H9 (cell line): ENCODE data around the gene CTCFL. TPM values are rescaled to one million over a fixed set of nuclear protein-coding genes. Genes with fewer than 3 reads are reported as not detected.
A peak's percentile ranks its signal among the peaks of the same experiment; 100 is the strongest.

ENCODE experiments used
- DNase-seq: peaks from one replicate; pipeline ENCODE4 v3.0.0-alpha.2; 2017
- H2AFZ ChIP-seq: one replicate; pipeline ENCODE4 v1.6.1; 2013; ENCODE audit warnings: mild to moderate bottlenecking, low read length, control low read depth, moderate library complexity
- H2AK5ac ChIP-seq: 2 replicates; pipeline ENCODE4 v1.6.1; 2013; ENCODE audit warnings: low read length, control low read depth, mixed read lengths; ENCODE audit not compliant: insufficient read length
- H2BK120ac ChIP-seq: one replicate; pipeline ENCODE4 v1.6.1; 2013; ENCODE audit warnings: low read depth, mild to moderate bottlenecking, low read length, control low read depth, inconsistent platforms; ENCODE audit not compliant: poor library complexity, severe bottlenecking
- H2BK12ac ChIP-seq: 2 replicates; pipeline ENCODE4 v1.6.1; 2013; ENCODE audit warnings: low read length, control low read depth, mixed read lengths, low read depth; ENCODE audit not compliant: insufficient read length
- H2BK15ac ChIP-seq: 2 replicates; pipeline ENCODE4 v1.6.1; 2013; ENCODE audit warnings: low read depth, low read length, control low read depth
- H2BK20ac ChIP-seq: one replicate; pipeline ENCODE4 v1.6.1; 2013; ENCODE audit warnings: low read depth, mild to moderate bottlenecking, low read length, control low read depth, inconsistent platforms; ENCODE audit not compliant: poor library complexity, severe bottlenecking
- H2BK5ac ChIP-seq: 2 replicates; pipeline ENCODE4 v1.6.1; 2013; ENCODE audit warnings: low read length, control low read depth, mixed read lengths; ENCODE audit not compliant: insufficient read length
- H3K14ac ChIP-seq: 2 replicates; pipeline ENCODE4 v1.6.1; 2013; ENCODE audit warnings: low read length, control low read depth; ENCODE audit not compliant: insufficient read depth
- H3K18ac ChIP-seq: 2 replicates; pipeline ENCODE4 v1.6.1; 2013; ENCODE audit warnings: low read depth, mild to moderate bottlenecking, mixed read lengths, low read length, control low read depth; ENCODE audit not compliant: insufficient read length
- H3K23ac ChIP-seq: 2 replicates; pipeline ENCODE4 v1.6.1; 2013; ENCODE audit warnings: low read length, control low read depth, mixed read lengths, low read depth; ENCODE audit not compliant: insufficient read length
- H3K23me2 ChIP-seq: 2 replicates; pipeline ENCODE4 v1.6.1; 2013; ENCODE audit warnings: low read depth, mild to moderate bottlenecking, mixed read lengths, low read length, control low read depth; ENCODE audit not compliant: insufficient read length, poor library complexity, severe bottlenecking
- H3K27ac ChIP-seq: 2 replicates; pipeline ENCODE4 v1.5.1; 2013; ENCODE audit warnings: low read length, control low read depth, mixed read lengths, low read depth; ENCODE audit not compliant: insufficient read length
- H3K27me3 ChIP-seq: 2 replicates; pipeline ENCODE4 v1.6.1; 2013; ENCODE audit warnings: low read length, control low read depth, inconsistent platforms; ENCODE audit not compliant: insufficient read depth
- H3K4ac ChIP-seq: 2 replicates; pipeline ENCODE4 v1.6.1; 2013; ENCODE audit warnings: low read depth, mild to moderate bottlenecking, control low read depth, inconsistent platforms, low read length, moderate library complexity
- H3K4me1 ChIP-seq: 2 replicates; pipeline ENCODE4 v1.6.1; 2013; ENCODE audit warnings: low read length, control low read depth, inconsistent platforms; ENCODE audit not compliant: insufficient read depth
- H3K4me2 ChIP-seq: 2 replicates; pipeline ENCODE4 v1.6.1; 2013; ENCODE audit warnings: low read length, control low read depth, mixed read lengths; ENCODE audit not compliant: insufficient read length, insufficient read depth
- H3K56ac ChIP-seq: 2 replicates; pipeline ENCODE4 v1.6.1; 2013; ENCODE audit warnings: low read depth, mild to moderate bottlenecking, mixed read lengths, low read length, control low read depth; ENCODE audit not compliant: insufficient read length
- H3K79me1 ChIP-seq: 2 replicates; pipeline ENCODE4 v1.6.1; 2013; ENCODE audit warnings: low read depth, mild to moderate bottlenecking, moderate library complexity, low read length, control low read depth, inconsistent platforms; ENCODE audit not compliant: insufficient read depth, poor library complexity, severe bottlenecking
- H3K79me2 ChIP-seq: 2 replicates; pipeline ENCODE4 v1.6.1; 2013; ENCODE audit warnings: low read length, control low read depth, inconsistent platforms; ENCODE audit not compliant: insufficient read depth
- H3K9ac ChIP-seq: 2 replicates; pipeline ENCODE4 v1.6.1; 2013; ENCODE audit warnings: low read length, control low read depth, mixed read lengths; ENCODE audit not compliant: insufficient read length; ENCODE audit errors: extremely low read depth
- H3K9me3 ChIP-seq: one replicate; pipeline ENCODE4 v1.6.1; 2013; ENCODE audit warnings: low read depth, low read length, inconsistent platforms; ENCODE audit not compliant: control insufficient read depth
- H3T11ph ChIP-seq: one replicate; pipeline ENCODE4 v1.6.1; 2013; ENCODE audit warnings: mild to moderate bottlenecking, low read length, control low read depth, inconsistent platforms
- H4K20me1 ChIP-seq: one replicate; pipeline ENCODE4 v1.6.1; 2013; ENCODE audit not compliant: control insufficient read depth, insufficient read length, insufficient read depth
- H4K5ac ChIP-seq: 2 replicates; pipeline ENCODE4 v1.6.1; 2013; ENCODE audit warnings: low read depth, mild to moderate bottlenecking, mixed read lengths, low read length, control low read depth; ENCODE audit not compliant: insufficient read length
- H4K8ac ChIP-seq: replicated peaks from 2 replicates; pipeline ENCODE4 v1.6.1; 2013; ENCODE audit warnings: low read length, control low read depth, mixed read lengths, low read depth; ENCODE audit not compliant: insufficient read length
- H4K91ac ChIP-seq: 2 replicates; pipeline ENCODE4 v1.6.1; 2013; ENCODE audit warnings: low read depth, mild to moderate bottlenecking, moderate library complexity, mixed read lengths, low read length, control low read depth; ENCODE audit not compliant: insufficient read length
- H3K27ac Mint-ChIP-seq, 3 experiments: 2 replicates in 2 of 3; 3 replicates in 1 of 3; pipeline ENCODE4 v1.8.0; 2020 to 2021; ENCODE audit warnings: mixed read lengths in 3 of 3, mild to moderate bottlenecking in 1 of 3, moderate library complexity in 1 of 3
- H3K27me3 Mint-ChIP-seq: 2 replicates; pipeline ENCODE4 v1.8.0; 2021; ENCODE audit warnings: low read depth, mild to moderate bottlenecking, moderate library complexity, mixed read lengths
- H3K36me3 Mint-ChIP-seq, 3 experiments: 2 replicates in 2 of 3; 3 replicates in 1 of 3; pipeline ENCODE4 v1.8.0; 2020 to 2021; ENCODE audit warnings: low read depth in 3 of 3, mixed read lengths in 3 of 3; ENCODE audit not compliant: insufficient read depth in 1 of 3
- H3K4me1 Mint-ChIP-seq, 2 experiments: 2 replicates each; pipeline ENCODE4 v1.8.0; 2020; ENCODE audit warnings: mixed read lengths in 2 of 2
- H3K4me3 Mint-ChIP-seq, 2 experiments: 2 replicates in 1 of 2; 3 replicates in 1 of 2; pipeline ENCODE4 v1.8.0; 2020 to 2021; ENCODE audit warnings: mild to moderate bottlenecking in 2 of 2, mixed read lengths in 2 of 2, moderate library complexity in 1 of 2
- H3K9me3 Mint-ChIP-seq, 2 experiments: 2 replicates in 1 of 2; 3 replicates in 1 of 2; pipeline ENCODE4 v1.8.0; 2020; ENCODE audit warnings: mild to moderate bottlenecking in 2 of 2, mixed read lengths in 2 of 2, moderate library complexity in 1 of 2
- WGBS: extraction: QIAGEN DNeasy Blood & Tissue Kit; methylation state at CpG from one replicate; pipeline ENCODE4 v1.1.7; 2013; ENCODE audit warnings: missing lambda C conversion rate, low lambda C conversion rate, mixed read lengths; ENCODE audit not compliant: insufficient read length; ENCODE audit errors: extremely low coverage; 5-methylcytosine and 5-hydroxymethylcytosine counted together
- total RNA-seq: library from RNA; stranded (reverse); gene quantifications from 2 replicates; pipeline ENCODE4 v1.2.1, GENCODE V29; 2021
- TF ChIP-seq, protein P1 (sequence below): fragments of 200-600 bp; sonication (generic); conservative IDR thresholded peaks from 3 replicates; pipeline ENCODE4 v1.8.0; 2021; ENCODE audit warnings: antibody characterized with exemption, mild to moderate bottlenecking

CTCFL gene
- total RNA-seq, 1 experiment from 2014 or later = 0.90 TPM

- Histone ChIP-seq H3K23ac (no peak overlapping the region), H2AK5ac (no peak overlapping the region), H3K56ac (no peak overlapping the region), H3K4me1 (no peaks in the 10 kb centered on the region), H4K8ac (no peak overlapping the region), H4K91ac (no peak overlapping the region), H3K27ac (no peak overlapping the region), H3K23me2 (no peaks in the 10 kb centered on the region), H3K9me3 (no peaks in the 10 kb centered on the region), H2AFZ (no peak overlapping the region), H4K5ac (no peak overlapping the region), H3K79me2 (no peaks in the 10 kb centered on the region), H3K9ac (no peak overlapping the region), H3K18ac (no peak overlapping the region), H2BK15ac (no peak overlapping the region), H3T11ph (no peak overlapping the region), H3K4me2 (no peak overlapping the region), H2BK12ac (no peak overlapping the region), H4K20me1 (no peaks in the 10 kb centered on the region), H3K79me1 (no peaks in the 10 kb centered on the region), H2BK5ac (no peak overlapping the region), H3K14ac (no peak overlapping the region), H3K4ac (no peak overlapping the region), H2BK120ac (no peak overlapping the region), H2BK20ac (no peak overlapping the region), H3K27me3 (no peaks in the 10 kb centered on the region)
- Mint-ChIP-seq H3K36me3 (peaks cover 0 to 5% (median 5%) of the 10 kb centered on the region in 3 experiments; a peak in 2 of 7 replicates), H3K4me3 (no peak overlapping the region), H3K9me3 (peaks cover 5 to 11% of the 10 kb centered on the region in 2 experiments; a peak in 4 of 5 replicates), H3K4me1 (peaks cover 10 to 31% of the 10 kb centered on the region in 2 experiments), H3K27ac (peak overlapping the region in 2 of 3 experiments; percentile 16 to 24; a peak in 2 of 7 replicates), H3K27me3 (peaks cover 3% of the 10 kb centered on the region)
- TF ChIP-seq, protein P1, sequence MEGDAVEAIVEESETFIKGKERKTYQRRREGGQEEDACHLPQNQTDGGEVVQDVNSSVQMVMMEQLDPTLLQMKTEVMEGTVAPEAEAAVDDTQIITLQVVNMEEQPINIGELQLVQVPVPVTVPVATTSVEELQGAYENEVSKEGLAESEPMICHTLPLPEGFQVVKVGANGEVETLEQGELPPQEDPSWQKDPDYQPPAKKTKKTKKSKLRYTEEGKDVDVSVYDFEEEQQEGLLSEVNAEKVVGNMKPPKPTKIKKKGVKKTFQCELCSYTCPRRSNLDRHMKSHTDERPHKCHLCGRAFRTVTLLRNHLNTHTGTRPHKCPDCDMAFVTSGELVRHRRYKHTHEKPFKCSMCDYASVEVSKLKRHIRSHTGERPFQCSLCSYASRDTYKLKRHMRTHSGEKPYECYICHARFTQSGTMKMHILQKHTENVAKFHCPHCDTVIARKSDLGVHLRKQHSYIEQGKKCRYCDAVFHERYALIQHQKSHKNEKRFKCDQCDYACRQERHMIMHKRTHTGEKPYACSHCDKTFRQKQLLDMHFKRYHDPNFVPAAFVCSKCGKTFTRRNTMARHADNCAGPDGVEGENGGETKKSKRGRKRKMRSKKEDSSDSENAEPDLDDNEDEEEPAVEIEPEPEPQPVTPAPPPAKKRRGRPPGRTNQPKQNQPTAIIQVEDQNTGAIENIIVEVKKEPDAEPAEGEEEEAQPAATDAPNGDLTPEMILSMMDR = no peak
- no peak for DNase-seq
- no CpG with 5 or more reads among the region's 3 CpGs for WGBS
These were observed 69.6 kb downstream of the CTCFL start for GRCh38 chr20:57455386-57455785.
